Measurements from ENCODE around the gene ZBTB48. TPM values are rescaled to one million over a fixed set of nuclear protein-coding genes. Genes with fewer than 3 reads are reported as not detected.

Gene ZBTB48
- total RNA-seq, 1 experiment from 2014 or later, result 41.9 TPM

DNA sequence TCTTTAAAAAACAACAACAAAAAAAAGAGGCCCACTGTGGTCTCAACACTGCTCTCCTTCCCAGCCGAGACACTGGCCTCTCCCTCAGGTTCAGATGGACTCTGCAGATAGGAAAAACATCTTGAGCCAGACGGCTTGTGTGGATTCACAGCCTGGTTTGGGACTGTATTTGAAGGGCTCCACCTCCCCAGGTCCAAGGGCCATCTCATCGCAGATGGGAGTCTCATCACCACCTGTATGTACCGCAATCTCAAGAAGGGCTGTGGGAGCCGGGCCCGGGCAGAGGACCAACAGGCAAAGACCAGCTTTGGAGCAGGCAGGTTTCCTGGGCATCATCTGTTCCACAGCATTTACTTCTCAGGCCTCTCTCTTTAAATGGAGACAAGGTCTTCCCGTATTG lies 10.3 kb downstream of the ZBTB48 start:
- Histone ChIP-seq H2AFZ (ENCODE audit: low read depth, low read length, poor library complexity, severe bottlenecking) (no peak overlapping the region), H3K9me3 (ENCODE audit: control insufficient read depth in 1 of 2, insufficient read depth in 1 of 2, low read depth in 1 of 2, low read length in 2 of 2) (no peaks in the 10 kb centered on the region), H3K27me3 (ENCODE audit: insufficient read depth, low read length) (no peaks in the 10 kb centered on the region), H3K9me2 (ENCODE audit: insufficient read depth) (no peaks in the 10 kb centered on the region), H4K20me1 (ENCODE audit: insufficient read depth) (no peaks in the 10 kb centered on the region), H3K4me2 (ENCODE audit: low read length) (no peak overlapping the region), H3K27ac (ENCODE audit: low read depth, low read length) (no peak overlapping the region), H3K79me2 (ENCODE audit: insufficient read depth, low read length) (peaks cover 26% of the 10 kb centered on the region; the same call in 1 of the 2 replicates), H3K9ac (ENCODE audit: low read length) (no peak overlapping the region), H3K4me3 (replicated peaks in 1 of 2; ENCODE audit: low read depth in 1 of 2, low read length in 2 of 2) (no peak overlapping the region), H3K36me3 (ENCODE audit: control insufficient read depth in 1 of 2, insufficient read depth in 2 of 2, low read length in 2 of 2) (peaks cover 12 to 45% of the 10 kb centered on the region in 2 experiments; a peak in 3 of 4 replicates), H3K4me1 (ENCODE audit: control insufficient read depth in 1 of 2, insufficient read depth in 2 of 2, low read length in 2 of 2) (no peaks in the 10 kb centered on the region)
- POLR2A ChIA-PET, result interaction anchor here (1.1 kb wide), 1 partner anchor 10 kb away, joined by 3 read pairs; the partner anchor contains the start of gene ZBTB48
- TF ChIP-seq SIN3A (IDR thresholded peaks at IDR 0.05; ENCODE audit: low read depth), result no peak
- BruUV-seq (replicated peaks), result no TSS peak
- intact Hi-C loops (cut with micrococcal nuclease), result no loop called here
- ATAC-seq (no peak), DNase-seq (ENCODE audit: low read depth, low spot score) (no peak)
- RAD21 ChIA-PET (ENCODE audit: low non-redundant PET in 1 of 2, low total read pairs in 2 of 2, uncharacterized antibody in 2 of 2, unreplicated experiment in 2 of 2), result no interaction called here
- CTCF ChIA-PET, result no interaction called here

GRCh38 chr1:6591222-6591621 lies 11.4 kb downstream of the ZBTB48 start:
- no peak overlapping the region for H3K27ac ChIP-seq (ENCODE audit: low read depth, low read length)
- H3K9me3 ChIP-seq (ENCODE audit: control insufficient read depth in 1 of 2, insufficient read depth in 1 of 2, low read depth in 1 of 2, low read length in 2 of 2), result no peaks in the 10 kb centered on the region
- POLR2A ChIA-PET, result interaction anchor here (1.1 kb wide), 1 partner anchor 11 kb away, joined by 3 read pairs; the partner anchor contains the start of gene KLHL21
- no peaks in the 10 kb centered on the region; the same call in 1 of the 2 replicates for H4K20me1 ChIP-seq (ENCODE audit: insufficient read depth)
- RAD21 ChIA-PET (ENCODE audit: low non-redundant PET in 1 of 2, low total read pairs in 2 of 2, uncharacterized antibody in 2 of 2, unreplicated experiment in 2 of 2), result no interaction called here
- no TSS peak for BruUV-seq (replicated peaks)
- ATAC-seq (no peak), DNase-seq (ENCODE audit: low read depth, low spot score) (no peak)
- H3K36me3 ChIP-seq (ENCODE audit: control insufficient read depth in 1 of 2, insufficient read depth in 2 of 2, low read length in 2 of 2), result peaks cover 19 to 56% of the 10 kb centered on the region in 2 experiments; a peak in 3 of 4 replicates
- peaks cover 38% of the 10 kb centered on the region for H3K79me2 ChIP-seq (ENCODE audit: insufficient read depth, low read length)
- no peak overlapping the region for H3K9ac ChIP-seq (ENCODE audit: low read length)
- no peak overlapping the region for H2AFZ ChIP-seq (ENCODE audit: low read depth, low read length, poor library complexity, severe bottlenecking)
- no peaks in the 10 kb centered on the region for H3K9me2 ChIP-seq (ENCODE audit: insufficient read depth)
- CTCF ChIA-PET, result no interaction called here
- no peaks in the 10 kb centered on the region for H3K4me1 ChIP-seq (ENCODE audit: control insufficient read depth in 1 of 2, insufficient read depth in 2 of 2, low read length in 2 of 2)
- no peak overlapping the region for H3K4me2 ChIP-seq (ENCODE audit: low read length)
- H3K4me3 ChIP-seq (replicated peaks in 1 of 2; ENCODE audit: low read depth in 1 of 2, low read length in 2 of 2), result no peak overlapping the region
- intact Hi-C loops (cut with micrococcal nuclease), result no loop called here
- H3K27me3 ChIP-seq (ENCODE audit: insufficient read depth, low read length), result no peaks in the 10 kb centered on the region
- no peak for TF ChIP-seq ZBTB33 (IDR thresholded peaks at IDR 0.05; ENCODE audit: extremely low read depth, insufficient replicate concordance, low read length)
- TF ChIP-seq TCF7L2 (IDR thresholded peaks at IDR 0.05; ENCODE audit: borderline replicate concordance, extremely low read depth, insufficient read depth, insufficient read length), result no peak
- TF ChIP-seq RAD21 (IDR thresholded peaks at IDR 0.05; ENCODE audit: low read depth), result no peak
- no peak for TF ChIP-seq POLR2AphosphoS5 (IDR thresholded peaks at IDR 0.05; ENCODE audit: low read depth, low read length)
- no peak for TF ChIP-seq SIN3A (IDR thresholded peaks at IDR 0.05; ENCODE audit: low read depth)
- TF ChIP-seq EGR1 (IDR thresholded peaks at IDR 0.05; ENCODE audit: low read depth), result no peak
- TF ChIP-seq CBX3 (IDR thresholded peaks at IDR 0.05; ENCODE audit: low read depth), result no peak
- TF ChIP-seq FOSL1 (IDR thresholded peaks at IDR 0.05; ENCODE audit: low read depth), result no peak
- no peak for TF ChIP-seq ZNF274 (IDR thresholded peaks at IDR 0.05; ENCODE audit: low read depth, low read length)
- no peak for TF ChIP-seq CEBPB (IDR thresholded peaks at IDR 0.05; ENCODE audit: low read depth)
- TF ChIP-seq MAX (IDR thresholded peaks at IDR 0.05), result no peak
- no peak for TF ChIP-seq SP1 (IDR thresholded peaks at IDR 0.05; ENCODE audit: low read depth)
- no peak for TF ChIP-seq SRF (IDR thresholded peaks at IDR 0.05; ENCODE audit: low read depth)
- TF ChIP-seq, protein P1, sequence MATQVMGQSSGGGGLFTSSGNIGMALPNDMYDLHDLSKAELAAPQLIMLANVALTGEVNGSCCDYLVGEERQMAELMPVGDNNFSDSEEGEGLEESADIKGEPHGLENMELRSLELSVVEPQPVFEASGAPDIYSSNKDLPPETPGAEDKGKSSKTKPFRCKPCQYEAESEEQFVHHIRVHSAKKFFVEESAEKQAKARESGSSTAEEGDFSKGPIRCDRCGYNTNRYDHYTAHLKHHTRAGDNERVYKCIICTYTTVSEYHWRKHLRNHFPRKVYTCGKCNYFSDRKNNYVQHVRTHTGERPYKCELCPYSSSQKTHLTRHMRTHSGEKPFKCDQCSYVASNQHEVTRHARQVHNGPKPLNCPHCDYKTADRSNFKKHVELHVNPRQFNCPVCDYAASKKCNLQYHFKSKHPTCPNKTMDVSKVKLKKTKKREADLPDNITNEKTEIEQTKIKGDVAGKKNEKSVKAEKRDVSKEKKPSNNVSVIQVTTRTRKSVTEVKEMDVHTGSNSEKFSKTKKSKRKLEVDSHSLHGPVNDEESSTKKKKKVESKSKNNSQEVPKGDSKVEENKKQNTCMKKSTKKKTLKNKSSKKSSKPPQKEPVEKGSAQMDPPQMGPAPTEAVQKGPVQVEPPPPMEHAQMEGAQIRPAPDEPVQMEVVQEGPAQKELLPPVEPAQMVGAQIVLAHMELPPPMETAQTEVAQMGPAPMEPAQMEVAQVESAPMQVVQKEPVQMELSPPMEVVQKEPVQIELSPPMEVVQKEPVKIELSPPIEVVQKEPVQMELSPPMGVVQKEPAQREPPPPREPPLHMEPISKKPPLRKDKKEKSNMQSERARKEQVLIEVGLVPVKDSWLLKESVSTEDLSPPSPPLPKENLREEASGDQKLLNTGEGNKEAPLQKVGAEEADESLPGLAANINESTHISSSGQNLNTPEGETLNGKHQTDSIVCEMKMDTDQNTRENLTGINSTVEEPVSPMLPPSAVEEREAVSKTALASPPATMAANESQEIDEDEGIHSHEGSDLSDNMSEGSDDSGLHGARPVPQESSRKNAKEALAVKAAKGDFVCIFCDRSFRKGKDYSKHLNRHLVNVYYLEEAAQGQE (IDR thresholded peaks at IDR 0.05; ENCODE audit: low read depth), result no peak
- TF ChIP-seq EZH2phosphoT487 (IDR thresholded peaks at IDR 0.05; ENCODE audit: borderline replicate concordance), result no peak
- TF ChIP-seq ELF1 (IDR thresholded peaks at IDR 0.05; ENCODE audit: borderline replicate concordance, low read depth), result no peak

Data from HCT116 (cell line).